ACC112 (cell line): ENCODE data around the gene TBXAS1.

ENCODE experiments used
- H2AFZ ChIP-seq: fragments of 200-600 bp; sonication (generic); one replicate; pipeline ENCODE4 v1.6.0; 2017; ENCODE audit warnings: antibody characterized with exemption, low read length; ENCODE audit not compliant: unreplicated experiment
- H3K27ac ChIP-seq: fragments of 200-600 bp; sonication (generic); 2 replicates; pipeline ENCODE4 v1.5.1; 2014; ENCODE audit warnings: low read depth, mild to moderate bottlenecking, antibody characterized with exemption, low read length, moderate library complexity
- H3K27me3 ChIP-seq: fragments of 200-600 bp; sonication (generic); 2 replicates; pipeline ENCODE4 v1.6.1; 2014; ENCODE audit warnings: mild to moderate bottlenecking, antibody characterized with exemption, low read length, moderate library complexity, mixed read lengths; ENCODE audit not compliant: insufficient read depth
- H3K36me3 ChIP-seq: fragments of 200-600 bp; sonication (generic); 2 replicates; pipeline ENCODE4 v1.6.1; 2016; ENCODE audit warnings: mild to moderate bottlenecking, antibody characterized with exemption, low read length, moderate library complexity, mixed read lengths; ENCODE audit not compliant: insufficient read depth
- H3K4me1 ChIP-seq: fragments of 200-600 bp; sonication (generic); one replicate; pipeline ENCODE4 v1.6.1; 2016; ENCODE audit warnings: low read length, mixed read lengths; ENCODE audit not compliant: insufficient read depth, unreplicated experiment, control insufficient read depth
- H3K4me3 ChIP-seq: fragments of 200-600 bp; sonication (generic); 2 replicates; pipeline ENCODE4 v1.5.1; 2014; ENCODE audit warnings: mild to moderate bottlenecking, low read depth, low read length
- H3K79me2 ChIP-seq: fragments of 200-600 bp; sonication (generic); one replicate; pipeline ENCODE4 v1.6.0; 2016; ENCODE audit warnings: low read length; ENCODE audit not compliant: control insufficient read depth, unreplicated experiment, insufficient read depth

TBXAS1 gene

GRCh38 chr7:139829025-139829774, at the start of gene TBXAS1:
TSS of gene TBXAS1 (plus strand) at chr7:139829264. CDS start at chr7:139829391, 127 bp downstream.
- Histone ChIP-seq H2AFZ (no peak within 1 kb of the TSS), H3K4me1 (peaks cover 13% of the 10 kb centered on the region), H3K36me3 (no peaks in the 10 kb centered on the region), H3K27ac (no peak within 1 kb of the TSS), H3K4me3 (no peak within 1 kb of the TSS), H3K27me3 (no peaks in the 10 kb centered on the region; the same call in 1 of the 2 replicates), H3K79me2 (no peaks in the 10 kb centered on the region)

- peaks cover 40% of the 10 kb centered on the region for H3K79me2 ChIP-seq
- no peaks in the 10 kb centered on the region for H3K27me3 ChIP-seq
- H3K4me1 ChIP-seq, result peaks cover 33% of the 10 kb centered on the region
- H3K4me3 ChIP-seq, result no peak overlapping the region
- peaks cover 24% of the 10 kb centered on the region; the same call in 1 of the 2 replicates for H3K36me3 ChIP-seq
- H2AFZ ChIP-seq, result no peak overlapping the region
- H3K27ac ChIP-seq, result no peak overlapping the region
Measured at GRCh38 chr7:139782932-139783331, 46.1 kb upstream of the TBXAS1 start.

- Histone ChIP-seq H3K79me2 (peaks cover 31% of the 10 kb centered on the region), H3K27me3 (no peaks in the 10 kb centered on the region), H2AFZ (no peak overlapping the region), H3K36me3 (peaks cover 30% of the 10 kb centered on the region; the same call in 1 of the 2 replicates), H3K27ac (no peak overlapping the region), H3K4me3 (no peak overlapping the region), H3K4me1 (peaks cover 33% of the 10 kb centered on the region)
Measured at GRCh38 chr7:139783647-139784385, 45.2 kb upstream of the TBXAS1 start.

- Histone ChIP-seq H3K79me2 (peaks cover 23% of the 10 kb centered on the region), H3K4me1 (peaks cover 26% of the 10 kb centered on the region), H3K27ac (no peak overlapping the region), H2AFZ (no peak overlapping the region), H3K36me3 (peaks cover 31% of the 10 kb centered on the region; the same call in 1 of the 2 replicates), H3K4me3 (no peak overlapping the region), H3K27me3 (no peaks in the 10 kb centered on the region)
Measured at GRCh38 chr7:139784648-139785047, 44.4 kb upstream of the TBXAS1 start.

GRCh38 chr7:139791316-139791715, 37.7 kb upstream of the TBXAS1 start:
- peaks cover 53% of the 10 kb centered on the region for H3K36me3 ChIP-seq
- H2AFZ ChIP-seq, result no peak overlapping the region
- no peaks in the 10 kb centered on the region for H3K27me3 ChIP-seq
- H3K79me2 ChIP-seq, result no peaks in the 10 kb centered on the region
- H3K27ac ChIP-seq, result no peak overlapping the region
- H3K4me3 ChIP-seq, result no peak overlapping the region
- no peaks in the 10 kb centered on the region for H3K4me1 ChIP-seq

- Histone ChIP-seq H3K79me2 (no peaks in the 10 kb centered on the region), H3K4me3 (no peak overlapping the region), H3K27ac (no peak overlapping the region), H2AFZ (no peak overlapping the region), H3K27me3 (no peaks in the 10 kb centered on the region), H3K36me3 (peaks cover 24% of the 10 kb centered on the region), H3K4me1 (no peaks in the 10 kb centered on the region)
Measured at GRCh38 chr7:139797607-139798006, 31.5 kb upstream of the TBXAS1 start.

GRCh38 chr7:139798221-139798620, 30.8 kb upstream of the TBXAS1 start:
- Histone ChIP-seq H3K4me3 (no peak overlapping the region), H2AFZ (no peak overlapping the region), H3K36me3 (peaks cover 24% of the 10 kb centered on the region), H3K27ac (no peak overlapping the region), H3K27me3 (no peaks in the 10 kb centered on the region), H3K4me1 (no peaks in the 10 kb centered on the region), H3K79me2 (no peaks in the 10 kb centered on the region)

GRCh38 chr7:139798892-139799291, 30.2 kb upstream of the TBXAS1 start:
- H3K27ac ChIP-seq, result no peak overlapping the region
- H3K79me2 ChIP-seq, result no peaks in the 10 kb centered on the region
- H3K36me3 ChIP-seq, result peaks cover 20% of the 10 kb centered on the region
- no peak overlapping the region for H3K4me3 ChIP-seq
- H3K4me1 ChIP-seq, result no peaks in the 10 kb centered on the region
- no peak overlapping the region for H2AFZ ChIP-seq
- no peaks in the 10 kb centered on the region for H3K27me3 ChIP-seq

GRCh38 chr7:139799586-139799985, 29.5 kb upstream of the TBXAS1 start:
- Histone ChIP-seq H3K4me3 (no peak overlapping the region), H3K27me3 (no peaks in the 10 kb centered on the region), H3K27ac (no peak overlapping the region), H2AFZ (no peak overlapping the region), H3K4me1 (no peaks in the 10 kb centered on the region), H3K36me3 (peaks cover 20% of the 10 kb centered on the region), H3K79me2 (no peaks in the 10 kb centered on the region)

- H3K79me2 ChIP-seq, result no peaks in the 10 kb centered on the region
- no peak overlapping the region for H2AFZ ChIP-seq
- no peak overlapping the region for H3K4me3 ChIP-seq
- H3K27ac ChIP-seq, result no peak overlapping the region
- no peaks in the 10 kb centered on the region for H3K4me1 ChIP-seq
- no peaks in the 10 kb centered on the region for H3K36me3 ChIP-seq
- no peaks in the 10 kb centered on the region for H3K27me3 ChIP-seq
Measured at GRCh38 chr7:139804571-139804970, 24.5 kb upstream of the TBXAS1 start.

- Histone ChIP-seq H3K27me3 (no peaks in the 10 kb centered on the region), H3K4me1 (no peaks in the 10 kb centered on the region), H3K4me3 (no peak overlapping the region), H3K36me3 (no peaks in the 10 kb centered on the region), H3K27ac (no peak overlapping the region), H2AFZ (no peak overlapping the region), H3K79me2 (no peaks in the 10 kb centered on the region)
Measured at GRCh38 chr7:139807009-139807408, 22.1 kb upstream of the TBXAS1 start.
